H9 (cell line): ENCODE data around the gene SEMA3D. TPM values are rescaled to one million over a fixed set of nuclear protein-coding genes. Genes with fewer than 3 reads are reported as not detected.

Source experiments
- DNase-seq: peaks from one replicate; pipeline ENCODE4 v3.0.0-alpha.2; 2017
- H2AFZ ChIP-seq: one replicate; pipeline ENCODE4 v1.6.1; 2013; ENCODE audit warnings: mild to moderate bottlenecking, low read length, control low read depth, moderate library complexity
- H2AK5ac ChIP-seq: 2 replicates; pipeline ENCODE4 v1.6.1; 2013; ENCODE audit warnings: low read length, control low read depth, mixed read lengths; ENCODE audit not compliant: insufficient read length
- H2BK120ac ChIP-seq: one replicate; pipeline ENCODE4 v1.6.1; 2013; ENCODE audit warnings: low read depth, mild to moderate bottlenecking, low read length, control low read depth, inconsistent platforms; ENCODE audit not compliant: poor library complexity, severe bottlenecking
- H2BK12ac ChIP-seq: 2 replicates; pipeline ENCODE4 v1.6.1; 2013; ENCODE audit warnings: low read length, control low read depth, mixed read lengths, low read depth; ENCODE audit not compliant: insufficient read length
- H2BK15ac ChIP-seq: 2 replicates; pipeline ENCODE4 v1.6.1; 2013; ENCODE audit warnings: low read depth, low read length, control low read depth
- H2BK20ac ChIP-seq: one replicate; pipeline ENCODE4 v1.6.1; 2013; ENCODE audit warnings: low read depth, mild to moderate bottlenecking, low read length, control low read depth, inconsistent platforms; ENCODE audit not compliant: poor library complexity, severe bottlenecking
- H2BK5ac ChIP-seq: 2 replicates; pipeline ENCODE4 v1.6.1; 2013; ENCODE audit warnings: low read length, control low read depth, mixed read lengths; ENCODE audit not compliant: insufficient read length
- H3K14ac ChIP-seq: 2 replicates; pipeline ENCODE4 v1.6.1; 2013; ENCODE audit warnings: low read length, control low read depth; ENCODE audit not compliant: insufficient read depth
- H3K18ac ChIP-seq: 2 replicates; pipeline ENCODE4 v1.6.1; 2013; ENCODE audit warnings: low read depth, mild to moderate bottlenecking, mixed read lengths, low read length, control low read depth; ENCODE audit not compliant: insufficient read length
- H3K23ac ChIP-seq: 2 replicates; pipeline ENCODE4 v1.6.1; 2013; ENCODE audit warnings: low read length, control low read depth, mixed read lengths, low read depth; ENCODE audit not compliant: insufficient read length
- H3K23me2 ChIP-seq: 2 replicates; pipeline ENCODE4 v1.6.1; 2013; ENCODE audit warnings: low read depth, mild to moderate bottlenecking, mixed read lengths, low read length, control low read depth; ENCODE audit not compliant: insufficient read length, poor library complexity, severe bottlenecking
- H3K27ac ChIP-seq: 2 replicates; pipeline ENCODE4 v1.5.1; 2013; ENCODE audit warnings: low read length, control low read depth, mixed read lengths, low read depth; ENCODE audit not compliant: insufficient read length
- H3K27me3 ChIP-seq: 2 replicates; pipeline ENCODE4 v1.6.1; 2013; ENCODE audit warnings: low read length, control low read depth, inconsistent platforms; ENCODE audit not compliant: insufficient read depth
- H3K4ac ChIP-seq: 2 replicates; pipeline ENCODE4 v1.6.1; 2013; ENCODE audit warnings: low read depth, mild to moderate bottlenecking, control low read depth, inconsistent platforms, low read length, moderate library complexity
- H3K4me1 ChIP-seq: 2 replicates; pipeline ENCODE4 v1.6.1; 2013; ENCODE audit warnings: low read length, control low read depth, inconsistent platforms; ENCODE audit not compliant: insufficient read depth
- H3K4me2 ChIP-seq: 2 replicates; pipeline ENCODE4 v1.6.1; 2013; ENCODE audit warnings: low read length, control low read depth, mixed read lengths; ENCODE audit not compliant: insufficient read length, insufficient read depth
- H3K56ac ChIP-seq: 2 replicates; pipeline ENCODE4 v1.6.1; 2013; ENCODE audit warnings: low read depth, mild to moderate bottlenecking, mixed read lengths, low read length, control low read depth; ENCODE audit not compliant: insufficient read length
- H3K79me1 ChIP-seq: 2 replicates; pipeline ENCODE4 v1.6.1; 2013; ENCODE audit warnings: low read depth, mild to moderate bottlenecking, moderate library complexity, low read length, control low read depth, inconsistent platforms; ENCODE audit not compliant: insufficient read depth, poor library complexity, severe bottlenecking
- H3K79me2 ChIP-seq: 2 replicates; pipeline ENCODE4 v1.6.1; 2013; ENCODE audit warnings: low read length, control low read depth, inconsistent platforms; ENCODE audit not compliant: insufficient read depth
- H3K9ac ChIP-seq: 2 replicates; pipeline ENCODE4 v1.6.1; 2013; ENCODE audit warnings: low read length, control low read depth, mixed read lengths; ENCODE audit not compliant: insufficient read length; ENCODE audit errors: extremely low read depth
- H3K9me3 ChIP-seq: one replicate; pipeline ENCODE4 v1.6.1; 2013; ENCODE audit warnings: low read depth, low read length, inconsistent platforms; ENCODE audit not compliant: control insufficient read depth
- H3T11ph ChIP-seq: one replicate; pipeline ENCODE4 v1.6.1; 2013; ENCODE audit warnings: mild to moderate bottlenecking, low read length, control low read depth, inconsistent platforms
- H4K20me1 ChIP-seq: one replicate; pipeline ENCODE4 v1.6.1; 2013; ENCODE audit not compliant: control insufficient read depth, insufficient read length, insufficient read depth
- H4K5ac ChIP-seq: 2 replicates; pipeline ENCODE4 v1.6.1; 2013; ENCODE audit warnings: low read depth, mild to moderate bottlenecking, mixed read lengths, low read length, control low read depth; ENCODE audit not compliant: insufficient read length
- H4K8ac ChIP-seq: replicated peaks from 2 replicates; pipeline ENCODE4 v1.6.1; 2013; ENCODE audit warnings: low read length, control low read depth, mixed read lengths, low read depth; ENCODE audit not compliant: insufficient read length
- H4K91ac ChIP-seq: 2 replicates; pipeline ENCODE4 v1.6.1; 2013; ENCODE audit warnings: low read depth, mild to moderate bottlenecking, moderate library complexity, mixed read lengths, low read length, control low read depth; ENCODE audit not compliant: insufficient read length
- H3K27ac Mint-ChIP-seq, 3 experiments: 2 replicates in 2 of 3; 3 replicates in 1 of 3; pipeline ENCODE4 v1.8.0; 2020 to 2021; ENCODE audit warnings: mixed read lengths in 3 of 3, mild to moderate bottlenecking in 1 of 3, moderate library complexity in 1 of 3
- H3K27me3 Mint-ChIP-seq: 2 replicates; pipeline ENCODE4 v1.8.0; 2021; ENCODE audit warnings: low read depth, mild to moderate bottlenecking, moderate library complexity, mixed read lengths
- H3K36me3 Mint-ChIP-seq, 3 experiments: 2 replicates in 2 of 3; 3 replicates in 1 of 3; pipeline ENCODE4 v1.8.0; 2020 to 2021; ENCODE audit warnings: low read depth in 3 of 3, mixed read lengths in 3 of 3; ENCODE audit not compliant: insufficient read depth in 1 of 3
- H3K4me1 Mint-ChIP-seq, 2 experiments: 2 replicates each; pipeline ENCODE4 v1.8.0; 2020; ENCODE audit warnings: mixed read lengths in 2 of 2
- H3K4me3 Mint-ChIP-seq, 2 experiments: 2 replicates in 1 of 2; 3 replicates in 1 of 2; pipeline ENCODE4 v1.8.0; 2020 to 2021; ENCODE audit warnings: mild to moderate bottlenecking in 2 of 2, mixed read lengths in 2 of 2, moderate library complexity in 1 of 2
- H3K9me3 Mint-ChIP-seq, 2 experiments: 2 replicates in 1 of 2; 3 replicates in 1 of 2; pipeline ENCODE4 v1.8.0; 2020; ENCODE audit warnings: mild to moderate bottlenecking in 2 of 2, mixed read lengths in 2 of 2, moderate library complexity in 1 of 2
- WGBS: extraction: QIAGEN DNeasy Blood & Tissue Kit; methylation state at CpG from one replicate; pipeline ENCODE4 v1.1.7; 2013; ENCODE audit warnings: missing lambda C conversion rate, low lambda C conversion rate, mixed read lengths; ENCODE audit not compliant: insufficient read length; ENCODE audit errors: extremely low coverage; 5-methylcytosine and 5-hydroxymethylcytosine counted together
- total RNA-seq: library from RNA; stranded (reverse); gene quantifications from 2 replicates; pipeline ENCODE4 v1.2.1, GENCODE V29; 2021
- TF ChIP-seq, protein P1 (sequence below): fragments of 200-600 bp; sonication (generic); conservative IDR thresholded peaks from 3 replicates; pipeline ENCODE4 v1.8.0; 2021; ENCODE audit warnings: antibody characterized with exemption, mild to moderate bottlenecking

SEMA3D gene
- total RNA-seq, 1 experiment from 2014 or later: 5.4 TPM

DNA sequence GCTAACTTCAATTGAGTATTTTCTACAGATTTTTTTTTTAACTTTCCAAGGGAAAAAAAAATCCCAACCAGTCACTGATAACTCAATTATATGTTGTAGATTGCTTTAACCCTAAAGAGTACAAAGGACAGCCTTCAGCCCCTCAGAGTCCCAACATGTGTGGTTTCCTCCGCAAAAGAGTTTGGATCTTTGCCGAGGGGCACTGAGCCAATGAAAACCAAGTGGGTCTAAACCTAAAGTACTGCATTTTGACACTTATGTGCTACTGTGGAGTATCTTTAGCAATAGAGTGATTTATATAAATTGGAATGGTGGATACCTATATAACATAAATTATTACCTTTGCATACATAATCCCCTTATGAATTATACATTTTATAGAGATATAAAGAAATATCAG is 91.5 kb downstream of the SEMA3D start:
- Histone ChIP-seq H2BK20ac (no peak overlapping the region), H3K4me1 (no peaks in the 10 kb centered on the region), H3K23me2 (no peaks in the 10 kb centered on the region), H3K27me3 (no peaks in the 10 kb centered on the region), H2BK15ac (no peak overlapping the region), H2AK5ac (no peak overlapping the region), H3K79me1 (no peaks in the 10 kb centered on the region), H2BK5ac (no peak overlapping the region), H4K5ac (no peak overlapping the region), H3K23ac (no peak overlapping the region), H3K27ac (no peak overlapping the region), H2BK120ac (no peak overlapping the region), H4K20me1 (no peaks in the 10 kb centered on the region), H3K14ac (no peak overlapping the region), H3K9ac (no peak overlapping the region), H3K4ac (no peak overlapping the region), H3K18ac (no peak overlapping the region), H3K79me2 (no peaks in the 10 kb centered on the region), H3K9me3 (no peaks in the 10 kb centered on the region), H2AFZ (no peak overlapping the region), H3K56ac (no peak overlapping the region), H4K8ac (no peak overlapping the region), H4K91ac (no peak overlapping the region), H3K4me2 (no peak overlapping the region), H3T11ph (no peak overlapping the region), H2BK12ac (no peak overlapping the region)
- no peaks in the 10 kb centered on the region for H3K36me3 Mint-ChIP-seq
- no peaks in the 10 kb centered on the region for H3K9me3 Mint-ChIP-seq
- H3K27ac Mint-ChIP-seq: no peak overlapping the region
- H3K27me3 Mint-ChIP-seq: no peaks in the 10 kb centered on the region
- TF ChIP-seq, protein P1, sequence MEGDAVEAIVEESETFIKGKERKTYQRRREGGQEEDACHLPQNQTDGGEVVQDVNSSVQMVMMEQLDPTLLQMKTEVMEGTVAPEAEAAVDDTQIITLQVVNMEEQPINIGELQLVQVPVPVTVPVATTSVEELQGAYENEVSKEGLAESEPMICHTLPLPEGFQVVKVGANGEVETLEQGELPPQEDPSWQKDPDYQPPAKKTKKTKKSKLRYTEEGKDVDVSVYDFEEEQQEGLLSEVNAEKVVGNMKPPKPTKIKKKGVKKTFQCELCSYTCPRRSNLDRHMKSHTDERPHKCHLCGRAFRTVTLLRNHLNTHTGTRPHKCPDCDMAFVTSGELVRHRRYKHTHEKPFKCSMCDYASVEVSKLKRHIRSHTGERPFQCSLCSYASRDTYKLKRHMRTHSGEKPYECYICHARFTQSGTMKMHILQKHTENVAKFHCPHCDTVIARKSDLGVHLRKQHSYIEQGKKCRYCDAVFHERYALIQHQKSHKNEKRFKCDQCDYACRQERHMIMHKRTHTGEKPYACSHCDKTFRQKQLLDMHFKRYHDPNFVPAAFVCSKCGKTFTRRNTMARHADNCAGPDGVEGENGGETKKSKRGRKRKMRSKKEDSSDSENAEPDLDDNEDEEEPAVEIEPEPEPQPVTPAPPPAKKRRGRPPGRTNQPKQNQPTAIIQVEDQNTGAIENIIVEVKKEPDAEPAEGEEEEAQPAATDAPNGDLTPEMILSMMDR: no peak
- H3K4me3 Mint-ChIP-seq: no peak overlapping the region
- no peaks in the 10 kb centered on the region for H3K4me1 Mint-ChIP-seq
- no peak for DNase-seq
- WGBS: no CpG with 5 or more reads among the region's 2 CpGs
